Activated T-cell treated with anti-CD3 and anti-CD28 coated beads, Interleukin-2, amount 50 U/mL, for 24 hours (primary cell): ENCODE results near the gene CD46.
A peak's percentile ranks its signal among the peaks of the same experiment; 100 is the strongest.

Source experiments
- DNase-seq: peaks from one replicate; pipeline ENCODE4 v3.0.0-alpha.2; 2020
- H3K27ac Mint-ChIP-seq: 2 replicates; pipeline ENCODE4 v1.8.0; 2020; ENCODE audit warnings: mild to moderate bottlenecking, mixed read lengths
- H3K27me3 Mint-ChIP-seq: 2 replicates; pipeline ENCODE4 v1.8.0; 2020; ENCODE audit warnings: mixed read lengths
- H3K36me3 Mint-ChIP-seq: 2 replicates; pipeline ENCODE4 v1.8.0; 2020; ENCODE audit warnings: low read depth, mixed read lengths
- H3K4me1 Mint-ChIP-seq: 2 replicates; pipeline ENCODE4 v1.8.0; 2020; ENCODE audit warnings: low read depth, mixed read lengths
- H3K4me3 Mint-ChIP-seq: 2 replicates; pipeline ENCODE4 v1.8.0; 2020; ENCODE audit warnings: mild to moderate bottlenecking, moderate library complexity, mixed read lengths
- H3K9me3 Mint-ChIP-seq: 2 replicates; pipeline ENCODE4 v1.8.0; 2020; ENCODE audit warnings: mixed read lengths

Gene CD46

GRCh38 chr1:207798847-207799246 is 47.0 kb downstream of the CD46 start:
- H3K36me3 Mint-ChIP-seq: peaks cover 63% of the 10 kb centered on the region

DNA sequence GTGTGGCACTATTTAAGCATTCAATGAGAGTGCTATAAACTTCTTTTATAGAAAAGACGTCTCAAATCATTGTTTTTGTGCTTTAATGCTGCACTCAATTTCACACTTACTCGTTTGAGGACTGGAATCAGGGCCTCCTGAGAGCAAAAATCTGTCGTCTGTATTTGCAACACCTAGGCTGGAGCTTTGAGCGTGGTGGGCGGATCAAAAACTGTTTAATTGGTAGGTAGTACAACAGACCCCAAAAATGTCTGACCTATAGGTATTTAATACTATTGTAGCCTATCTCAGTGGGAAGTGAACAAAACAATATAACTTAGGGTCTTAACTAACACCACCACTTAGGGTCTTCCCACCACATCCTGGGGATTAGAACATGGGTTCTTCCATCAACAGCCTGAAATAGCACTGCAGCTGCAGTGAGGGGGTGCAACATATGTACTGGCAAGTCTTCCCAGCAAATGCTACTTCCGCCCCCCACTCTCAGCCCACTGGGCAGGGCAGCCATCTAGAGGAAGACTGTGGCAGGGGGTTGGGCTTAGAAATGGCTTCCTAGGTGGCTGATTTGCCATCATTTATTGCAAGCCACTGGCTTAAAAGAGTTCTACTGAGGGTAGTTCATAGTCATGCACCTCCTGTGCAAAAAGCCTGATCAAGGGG is 48.3 kb downstream of the CD46 start:
- Mint-ChIP-seq H3K27me3 (no peaks in the 10 kb centered on the region), H3K36me3 (peaks cover 67% of the 10 kb centered on the region), H3K27ac (peak overlapping the region; percentile 75), H3K4me1 (peaks cover 35% of the 10 kb centered on the region), H3K4me3 (no peak overlapping the region), H3K9me3 (no peaks in the 10 kb centered on the region)
- DNase-seq: no peak

More at GRCh38 chr1:207798847-207799246, 47.0 kb downstream of the CD46 start:
- Mint-ChIP-seq H3K27ac (peak overlapping the region; percentile 75), H3K4me1 (peaks cover 35% of the 10 kb centered on the region), H3K9me3 (no peaks in the 10 kb centered on the region), H3K4me3 (no peak overlapping the region), H3K27me3 (no peaks in the 10 kb centered on the region)
- DNase-seq: no peak

DNA sequence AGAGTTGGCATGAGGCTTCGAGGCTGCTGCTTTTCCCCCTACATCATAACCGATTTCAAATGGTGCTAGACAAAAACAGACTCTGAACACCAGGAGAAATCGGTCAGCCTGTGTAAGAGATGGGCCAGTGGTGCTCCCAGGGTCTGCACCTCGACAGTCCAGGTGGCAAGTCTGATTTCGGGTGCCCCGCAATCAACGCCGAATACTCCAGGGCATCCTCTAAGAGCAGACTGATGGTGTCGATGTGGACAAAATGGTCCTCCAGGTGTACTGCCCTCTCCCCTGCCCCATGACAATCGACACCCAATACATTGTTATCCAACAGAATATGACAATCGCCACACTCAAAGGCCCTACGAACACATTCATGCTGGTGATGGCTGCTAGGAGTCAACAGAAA is 50.0 kb downstream of the CD46 start:
- DNase-seq: no peak
- peaks cover 47% of the 10 kb centered on the region for H3K4me1 Mint-ChIP-seq
- peak overlapping the region; percentile 69 for H3K27ac Mint-ChIP-seq
- H3K27me3 Mint-ChIP-seq: no peaks in the 10 kb centered on the region
- peaks cover 78% of the 10 kb centered on the region for H3K36me3 Mint-ChIP-seq
- H3K4me3 Mint-ChIP-seq: no peak overlapping the region
- H3K9me3 Mint-ChIP-seq: no peaks in the 10 kb centered on the region

DNA sequence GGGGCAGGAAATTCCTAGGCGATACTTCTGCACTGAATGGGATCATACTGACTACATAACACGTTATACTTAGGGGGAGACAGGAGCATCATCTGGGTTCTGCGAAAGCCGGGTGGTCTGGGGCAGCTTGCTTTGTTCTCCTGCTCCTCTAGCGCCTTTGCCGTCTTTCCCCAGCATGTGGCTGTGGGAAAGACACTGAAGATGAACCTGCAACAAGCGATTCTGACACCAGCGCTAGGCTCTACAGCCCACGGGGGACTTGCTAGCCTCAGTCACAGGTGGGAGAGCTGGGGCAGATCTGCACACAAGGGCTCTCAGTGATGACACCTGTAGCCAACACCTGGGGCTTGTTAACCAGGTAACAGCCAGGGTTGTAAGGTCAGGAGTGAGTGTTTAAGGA is 51.8 kb downstream of the CD46 start:
- H3K4me1 Mint-ChIP-seq: peaks cover 47% of the 10 kb centered on the region
- H3K27me3 Mint-ChIP-seq: no peaks in the 10 kb centered on the region
- H3K9me3 Mint-ChIP-seq: no peaks in the 10 kb centered on the region
- no peak overlapping the region for H3K4me3 Mint-ChIP-seq
- peaks cover 91% of the 10 kb centered on the region for H3K36me3 Mint-ChIP-seq
- H3K27ac Mint-ChIP-seq: peak overlapping the region; percentile 31
- no peak for DNase-seq

- H3K27me3 Mint-ChIP-seq: no peaks in the 10 kb centered on the region
- H3K27ac Mint-ChIP-seq: peak overlapping the region; percentile 67
- no peak overlapping the region for H3K4me3 Mint-ChIP-seq
- peaks cover 93% of the 10 kb centered on the region for H3K36me3 Mint-ChIP-seq
- no peaks in the 10 kb centered on the region for H3K9me3 Mint-ChIP-seq
- peaks cover 47% of the 10 kb centered on the region for H3K4me1 Mint-ChIP-seq
- DNase-seq: no peak
Measured at GRCh38 chr1:207804721-207805468, 53.0 kb downstream of the CD46 start.

DNA sequence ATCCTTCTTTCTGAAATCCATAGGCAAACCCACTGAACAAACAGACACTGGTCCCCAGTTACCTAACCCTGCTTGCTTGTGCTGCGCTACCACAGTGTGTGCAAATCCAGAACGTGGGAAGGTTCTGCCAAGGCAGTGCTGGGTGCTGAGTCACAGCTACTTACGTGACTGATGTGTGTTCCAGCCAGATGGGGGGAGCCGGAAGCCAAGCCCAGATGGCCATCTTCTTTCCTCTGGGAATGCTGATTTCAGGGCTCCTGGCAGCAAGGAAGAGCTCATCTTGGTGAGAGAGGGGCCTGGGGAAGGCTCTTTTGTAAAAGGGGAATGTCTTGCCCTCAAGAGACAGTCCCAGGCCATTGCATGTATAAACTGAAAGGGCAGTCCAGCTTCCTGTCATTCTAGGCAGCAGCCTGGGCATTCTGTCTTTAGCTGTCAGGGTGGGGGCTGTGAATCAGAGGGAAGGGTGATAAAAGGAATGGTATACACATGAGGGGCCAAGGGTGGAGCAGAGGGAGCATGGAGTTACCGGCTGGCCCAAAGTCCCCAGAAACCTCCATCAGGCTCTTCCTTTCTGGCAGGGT is 54.1 kb downstream of the CD46 start:
- Mint-ChIP-seq H3K27ac (peak overlapping the region; percentile 85), H3K9me3 (no peaks in the 10 kb centered on the region), H3K4me3 (no peak overlapping the region), H3K4me1 (peaks cover 53% of the 10 kb centered on the region), H3K27me3 (no peaks in the 10 kb centered on the region), H3K36me3 (peaks cover 94% of the 10 kb centered on the region)
- DNase-seq: no peak

- H3K4me3 Mint-ChIP-seq: no peak overlapping the region
- peaks cover 89% of the 10 kb centered on the region for H3K36me3 Mint-ChIP-seq
- no peak for DNase-seq
- H3K4me1 Mint-ChIP-seq: peaks cover 57% of the 10 kb centered on the region
- no peaks in the 10 kb centered on the region for H3K9me3 Mint-ChIP-seq
- no peaks in the 10 kb centered on the region for H3K27me3 Mint-ChIP-seq
- peak overlapping the region; percentile 85 for H3K27ac Mint-ChIP-seq
Measured at GRCh38 chr1:207806531-207807325, 54.9 kb downstream of the CD46 start.

DNA sequence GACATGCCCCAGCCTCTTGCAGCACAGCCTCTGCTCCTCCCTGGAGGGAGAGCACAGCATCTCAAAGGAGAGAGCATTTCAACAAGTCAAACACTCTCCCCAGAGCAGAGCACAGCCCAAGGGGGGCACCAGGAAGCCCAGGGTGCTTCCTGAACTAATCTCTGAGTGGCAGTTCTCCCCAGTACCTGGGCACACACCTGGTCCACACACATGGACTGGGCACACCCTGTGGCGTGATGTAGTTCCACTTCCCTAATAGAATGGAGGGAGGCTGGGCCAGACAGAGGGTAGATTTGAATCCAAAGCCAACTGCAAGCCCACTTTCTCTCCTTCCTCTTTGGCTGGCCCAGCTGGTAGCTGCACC is 55.5 kb downstream of the CD46 start:
- Mint-ChIP-seq H3K4me3 (no peak overlapping the region), H3K36me3 (peaks cover 89% of the 10 kb centered on the region), H3K27me3 (no peaks in the 10 kb centered on the region), H3K27ac (peak overlapping the region; percentile 85), H3K4me1 (peaks cover 63% of the 10 kb centered on the region), H3K9me3 (no peaks in the 10 kb centered on the region)
- no peak for DNase-seq

- DNase-seq: no peak
- no peak overlapping the region for H3K4me3 Mint-ChIP-seq
- H3K4me1 Mint-ChIP-seq: peaks cover 64% of the 10 kb centered on the region
- H3K27me3 Mint-ChIP-seq: no peaks in the 10 kb centered on the region
- no peaks in the 10 kb centered on the region for H3K9me3 Mint-ChIP-seq
- H3K27ac Mint-ChIP-seq: peak overlapping the region; percentile 85
- peaks cover 89% of the 10 kb centered on the region for H3K36me3 Mint-ChIP-seq
Measured at GRCh38 chr1:207807690-207808321, 56.0 kb downstream of the CD46 start.

- peak overlapping the region; percentile 85 for H3K27ac Mint-ChIP-seq
- peaks cover 89% of the 10 kb centered on the region for H3K36me3 Mint-ChIP-seq
- H3K4me1 Mint-ChIP-seq: peaks cover 67% of the 10 kb centered on the region
- no peak for DNase-seq
- no peaks in the 10 kb centered on the region for H3K9me3 Mint-ChIP-seq
- no peak overlapping the region for H3K4me3 Mint-ChIP-seq
- no peaks in the 10 kb centered on the region for H3K27me3 Mint-ChIP-seq
Measured at GRCh38 chr1:207808322-207808705, 56.5 kb downstream of the CD46 start.

DNA sequence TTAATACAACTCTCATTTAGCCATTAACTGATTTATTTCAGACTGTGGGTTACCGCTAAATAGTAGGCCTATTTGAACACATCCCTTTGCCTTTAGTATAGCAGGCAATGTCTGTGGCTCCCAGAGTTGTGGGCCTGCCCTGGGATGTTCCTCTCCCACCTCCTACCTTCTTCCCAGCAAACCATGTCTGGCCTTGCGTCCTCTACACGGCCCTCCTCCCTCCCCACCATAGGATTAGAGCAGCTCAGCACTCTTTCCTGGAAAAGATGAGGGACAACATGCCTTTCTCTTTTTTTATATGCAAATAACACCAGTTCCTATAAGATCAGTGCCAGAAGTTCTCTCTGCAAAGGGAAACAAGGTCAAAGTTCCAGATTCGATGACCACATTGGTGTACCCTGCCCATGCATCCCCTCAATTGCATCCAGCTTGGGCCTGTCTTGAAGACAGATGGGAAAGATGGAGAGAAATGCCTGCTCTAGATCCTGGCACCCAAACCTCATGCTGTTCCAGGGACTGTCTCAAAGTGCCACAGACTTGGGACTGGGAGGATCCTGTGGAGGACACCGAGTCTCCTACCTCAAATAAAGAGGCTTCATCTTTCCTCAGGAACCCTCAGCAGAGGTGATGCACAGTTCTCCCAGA is 57.2 kb downstream of the CD46 start:
- no peaks in the 10 kb centered on the region for H3K9me3 Mint-ChIP-seq
- H3K4me3 Mint-ChIP-seq: no peak overlapping the region
- H3K27ac Mint-ChIP-seq: peak overlapping the region; percentile 85

DNA sequence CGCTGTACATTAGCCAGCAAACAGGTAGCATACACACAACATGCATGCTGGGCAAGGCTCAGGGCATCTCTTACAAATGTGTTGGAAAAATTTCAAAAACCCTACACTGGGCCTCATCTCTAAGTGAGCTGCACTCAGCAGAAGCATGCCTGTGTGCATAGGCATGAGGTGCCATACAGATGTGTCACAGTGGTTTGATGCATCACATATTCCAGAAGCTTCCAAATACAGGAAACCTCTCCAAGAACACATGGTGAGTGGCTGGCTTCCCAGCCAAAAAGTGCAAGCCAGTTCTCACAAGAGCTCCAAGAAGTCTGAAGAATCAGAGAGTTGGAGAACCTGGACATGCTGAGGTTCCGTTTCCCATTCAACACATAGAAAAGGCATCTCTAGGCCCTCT is 58.3 kb downstream of the CD46 start:
- peak overlapping the region; percentile 85 for H3K27ac Mint-ChIP-seq
- peaks cover 89% of the 10 kb centered on the region for H3K36me3 Mint-ChIP-seq
- H3K27me3 Mint-ChIP-seq: no peaks in the 10 kb centered on the region
- DNase-seq: no peak
- no peak overlapping the region for H3K4me3 Mint-ChIP-seq
- H3K9me3 Mint-ChIP-seq: no peaks in the 10 kb centered on the region
- peaks cover 85% of the 10 kb centered on the region for H3K4me1 Mint-ChIP-seq

More for the DNA sequence above, 57.2 kb downstream of the CD46 start:
- no peak for DNase-seq
- Mint-ChIP-seq H3K4me1 (peaks cover 74% of the 10 kb centered on the region), H3K27me3 (no peaks in the 10 kb centered on the region), H3K36me3 (peaks cover 89% of the 10 kb centered on the region)

DNA sequence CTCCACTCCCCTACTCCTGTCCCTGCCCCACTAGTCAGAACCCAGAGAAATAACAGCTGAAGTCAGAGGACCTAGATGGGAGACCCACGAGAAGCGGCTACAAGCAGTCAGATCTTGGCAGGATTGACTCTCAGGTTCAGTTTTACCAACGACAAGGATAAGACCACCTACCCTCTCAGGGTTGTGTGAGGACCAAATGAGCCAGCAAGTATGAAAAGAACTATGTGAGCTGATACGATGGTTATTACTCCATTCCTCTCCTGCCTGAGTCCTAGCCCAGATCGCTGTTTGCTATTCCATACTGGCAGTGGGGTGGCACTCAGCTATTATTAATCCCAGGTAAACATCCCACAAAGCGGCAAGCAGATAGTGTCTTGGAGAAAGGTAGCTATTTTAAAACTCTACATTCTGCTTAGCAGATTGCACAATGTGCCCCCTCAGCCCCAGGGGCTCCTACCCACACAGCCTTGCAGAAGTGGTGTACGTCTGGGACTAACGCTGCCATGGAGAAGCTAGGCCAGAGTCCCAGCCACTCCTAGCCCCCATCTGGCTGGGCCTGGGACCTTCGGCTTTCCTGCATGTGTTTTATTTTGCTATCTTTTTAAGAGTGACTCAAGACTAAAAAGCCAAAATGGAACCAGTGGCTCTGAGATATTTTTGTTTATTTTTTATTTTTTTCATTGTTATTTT is 58.9 kb downstream of the CD46 start:
- H3K9me3 Mint-ChIP-seq: no peaks in the 10 kb centered on the region
- no peak overlapping the region for H3K4me3 Mint-ChIP-seq
- H3K27me3 Mint-ChIP-seq: no peaks in the 10 kb centered on the region
- H3K27ac Mint-ChIP-seq: peak overlapping the region; percentile 85
- H3K36me3 Mint-ChIP-seq: peaks cover 89% of the 10 kb centered on the region
- DNase-seq: no peak
- H3K4me1 Mint-ChIP-seq: peaks cover 89% of the 10 kb centered on the region
